GM23338 (cell line): ENCODE results near the gene CHSY1. TPM values are rescaled to one million over a fixed set of nuclear protein-coding genes. Genes with fewer than 3 reads are reported as not detected.

Source experiments
- ATAC-seq: fragments of 200-7000 bp; cut with Tn5 transposase; 3 replicates; pipeline ENCODE4 v1.9.1; 2020
- DNase-seq: peaks from one replicate; pipeline ENCODE4 v3.0.0-alpha.2; 2015; ENCODE audit warnings: low spot score
- H2AFZ ChIP-seq: fragments of 200-600 bp; sonication (generic); 2 replicates; pipeline ENCODE4 v1.8.0; 2016; ENCODE audit warnings: antibody characterized with exemption, mild to moderate bottlenecking, moderate library complexity
- H3F3A ChIP-seq: fragments of 200-600 bp; sonication (generic); replicated peaks from 2 replicates; pipeline ENCODE4 v1.8.0; 2017; ENCODE audit warnings: antibody characterized with exemption, mixed run types, low read depth
- H3K27ac ChIP-seq: fragments of 200-600 bp; sonication (generic); 2 replicates; pipeline ENCODE4 v1.6.1; 2016; ENCODE audit warnings: low read depth
- H3K27me3 ChIP-seq: fragments of 200-600 bp; sonication (generic); 2 replicates; pipeline ENCODE4 v1.8.0; 2016; ENCODE audit warnings: mild to moderate bottlenecking, mixed run types, moderate library complexity; ENCODE audit not compliant: insufficient read depth
- H3K36me3 ChIP-seq: fragments of 200-600 bp; sonication (generic); 2 replicates; pipeline ENCODE4 v1.8.0; 2016; ENCODE audit warnings: mild to moderate bottlenecking; ENCODE audit not compliant: insufficient read depth
- H3K4me1 ChIP-seq: fragments of 200-600 bp; sonication (generic); 2 replicates; pipeline ENCODE4 v1.8.0; 2016; ENCODE audit warnings: mild to moderate bottlenecking, moderate library complexity; ENCODE audit not compliant: insufficient read depth
- H3K4me2 ChIP-seq: fragments of 200-600 bp; sonication (generic); 2 replicates; pipeline ENCODE4 v1.7.1; 2017; ENCODE audit warnings: mixed run types
- H3K4me3 ChIP-seq: fragments of 200-600 bp; sonication (generic); 2 replicates; pipeline ENCODE4 v1.6.1; 2016; ENCODE audit warnings: mixed run types
- H3K79me2 ChIP-seq: fragments of 200-600 bp; sonication (generic); replicated peaks from 2 replicates; pipeline ENCODE4 v1.8.0; 2017; ENCODE audit warnings: mild to moderate bottlenecking; ENCODE audit not compliant: insufficient read depth
- H3K9me2 ChIP-seq: fragments of 200-600 bp; sonication (generic); 2 replicates; pipeline ENCODE4 v1.8.0; 2017; ENCODE audit not compliant: insufficient read depth
- H4K20me1 ChIP-seq: fragments of 200-600 bp; sonication (generic); replicated peaks from 2 replicates; pipeline ENCODE4 v1.8.0; 2017; ENCODE audit warnings: mild to moderate bottlenecking; ENCODE audit not compliant: insufficient read depth
- H3K27ac Mint-ChIP-seq: 2 replicates; pipeline ENCODE4 v1.8.0; 2020; ENCODE audit warnings: inconsistent platforms, mild to moderate bottlenecking, moderate library complexity, mixed read lengths
- H3K27me3 Mint-ChIP-seq: 3 replicates; pipeline ENCODE4 v1.8.0; 2022; ENCODE audit warnings: low read depth, mild to moderate bottlenecking, moderate library complexity, mixed read lengths, inconsistent platforms; ENCODE audit not compliant: insufficient read depth, poor library complexity
- H3K36me3 Mint-ChIP-seq: 3 replicates; pipeline ENCODE4 v1.8.0; 2021; ENCODE audit warnings: low read depth, mild to moderate bottlenecking, inconsistent platforms, moderate library complexity, mixed read lengths
- H3K4me1 Mint-ChIP-seq: 3 replicates; pipeline ENCODE4 v1.8.0; 2020; ENCODE audit warnings: mild to moderate bottlenecking, inconsistent platforms, mixed read lengths
- H3K4me3 Mint-ChIP-seq: 3 replicates; pipeline ENCODE4 v1.8.0; 2021; ENCODE audit warnings: moderate library complexity, mild to moderate bottlenecking, inconsistent platforms, mixed read lengths
- H3K9me3 Mint-ChIP-seq: 3 replicates; pipeline ENCODE4 v1.8.0; 2020; ENCODE audit warnings: moderate library complexity, mild to moderate bottlenecking, inconsistent platforms, mixed read lengths
- CREB1 ChIP-seq: fragments of 250-450 bp; sonication (Bioruptor Pico); IDR thresholded peaks from 2 replicates; pipeline ENCODE4 v1.5.0; 2020; ENCODE audit warnings: low read depth, mild to moderate bottlenecking, moderate library complexity
- EZH2 ChIP-seq: fragments of 200-600 bp; sonication (generic); IDR thresholded peaks from one replicate; pipeline ENCODE4 v1.8.0; 2017; ENCODE audit warnings: antibody characterized with exemption, mild to moderate bottlenecking, low read depth; ENCODE audit not compliant: unreplicated experiment
- EZH2phosphoT487 ChIP-seq: fragments of 200-600 bp; sonication (generic); IDR thresholded peaks from one replicate; pipeline ENCODE4 v1.8.1; 2018; ENCODE audit warnings: antibody characterized with exemption; ENCODE audit not compliant: unreplicated experiment
- JUNB ChIP-seq: IDR thresholded peaks from one replicate; pipeline ENCODE4 v1.6.1; 2016; ENCODE audit warnings: antibody characterized with exemption; ENCODE audit not compliant: unreplicated experiment
- NANOG ChIP-seq: IDR thresholded peaks from 2 replicates; pipeline ENCODE4 v1.6.1; 2016; ENCODE audit warnings: antibody characterized with exemption, borderline replicate concordance
- POLR2AphosphoS5 ChIP-seq: IDR thresholded peaks from 2 replicates; pipeline ENCODE4 v1.6.1; 2016; ENCODE audit warnings: antibody characterized with exemption, low read depth
- STAT1 ChIP-seq: IDR thresholded peaks from one replicate; pipeline ENCODE4 v1.6.1; 2016; ENCODE audit warnings: antibody characterized with exemption; ENCODE audit not compliant: unreplicated experiment
- ZNF114 ChIP-seq: fragments of 250-450 bp; sonication (Bioruptor Pico); IDR thresholded peaks from 2 replicates; pipeline ENCODE4 v1.5.0; 2020; ENCODE audit warnings: mild to moderate bottlenecking, moderate library complexity
- ZNF331 ChIP-seq: fragments of 250-450 bp; sonication (Bioruptor Pico); IDR thresholded peaks from 2 replicates; pipeline ENCODE4 v1.5.0; 2020; ENCODE audit warnings: low read depth, mild to moderate bottlenecking, moderate library complexity
- ZNF462 ChIP-seq: fragments of 250-450 bp; sonication (Bioruptor Pico); IDR thresholded peaks from 2 replicates; pipeline ENCODE4 v1.5.0; 2020; ENCODE audit warnings: mild to moderate bottlenecking, moderate library complexity
- polyA plus RNA-seq: library from polyadenylated mRNA; unstranded; fragments of >200 nt; fragmentation: Nextera tagmentation; extraction: Ambion mirVana; gene quantifications from 2 replicates; pipeline ENCODE4 v1.2.1, GENCODE V29; 2016
- total RNA-seq: library from RNA; depleted of rRNA; stranded (reverse); fragments of >200 nt; shearing (Covaris generic); gene quantifications from 2 replicates; pipeline ENCODE4 v1.2.3, GENCODE V29; 2014
- TF ChIP-seq, protein P1 (sequence below): IDR thresholded peaks from one replicate; pipeline ENCODE4 v1.6.1; 2018; ENCODE audit warnings: antibody characterized with exemption; ENCODE audit not compliant: unreplicated experiment
- TF ChIP-seq, protein P2 (sequence below), 2 experiments: fragments of 200-600 bp in 1 of 2; sonication (generic) in 1 of 2; conservative IDR thresholded peaks; 2 replicates each; pipeline versions ENCODE4 v1.5.1 to v1.6.1; 2016 to 2017; ENCODE audit warnings: antibody characterized with exemption in 2 of 2, low read depth in 2 of 2, mild to moderate bottlenecking in 2 of 2, moderate library complexity in 1 of 2
- TF ChIP-seq, protein P3 (sequence below): IDR thresholded peaks from 2 replicates; pipeline ENCODE4 v1.6.1; 2016; ENCODE audit warnings: antibody characterized with exemption

CHSY1 gene
- total and polyA plus RNA-seq, 2 experiments from 2014 or later, result 9.8 to 47.7 TPM

- Histone ChIP-seq H3K36me3 (peaks cover 13% of the 10 kb centered on the region; the same call in 1 of the 2 replicates), H3K27me3 (no peaks in the 10 kb centered on the region), H3K79me2 (peaks cover 75% of the 10 kb centered on the region), H3K4me2 (peak overlapping the region; percentile 84), H3K27ac (no peak overlapping the region), H4K20me1 (peaks cover 29% of the 10 kb centered on the region), H2AFZ (no peak overlapping the region), H3K4me3 (peak overlapping the region; percentile 96), H3K9me2 (no peaks in the 10 kb centered on the region), H3K4me1 (peaks cover 4% of the 10 kb centered on the region; the same call in 1 of the 2 replicates), H3F3A (no peaks in the 10 kb centered on the region; the same call in 1 of the 2 replicates)
- Mint-ChIP-seq H3K9me3 (no peaks in the 10 kb centered on the region), H3K36me3 (peaks cover 30% of the 10 kb centered on the region), H3K4me3 (peak overlapping the region; percentile 99), H3K4me1 (peaks cover 10% of the 10 kb centered on the region), H3K27me3 (no peaks in the 10 kb centered on the region), H3K27ac (no peak overlapping the region)
- ATAC-seq, result no peak
- TF ChIP-seq JUNB, result no peak
- TF ChIP-seq ZNF331 (CRISPR knock-in tag), result no peak
- TF ChIP-seq, protein P1, sequence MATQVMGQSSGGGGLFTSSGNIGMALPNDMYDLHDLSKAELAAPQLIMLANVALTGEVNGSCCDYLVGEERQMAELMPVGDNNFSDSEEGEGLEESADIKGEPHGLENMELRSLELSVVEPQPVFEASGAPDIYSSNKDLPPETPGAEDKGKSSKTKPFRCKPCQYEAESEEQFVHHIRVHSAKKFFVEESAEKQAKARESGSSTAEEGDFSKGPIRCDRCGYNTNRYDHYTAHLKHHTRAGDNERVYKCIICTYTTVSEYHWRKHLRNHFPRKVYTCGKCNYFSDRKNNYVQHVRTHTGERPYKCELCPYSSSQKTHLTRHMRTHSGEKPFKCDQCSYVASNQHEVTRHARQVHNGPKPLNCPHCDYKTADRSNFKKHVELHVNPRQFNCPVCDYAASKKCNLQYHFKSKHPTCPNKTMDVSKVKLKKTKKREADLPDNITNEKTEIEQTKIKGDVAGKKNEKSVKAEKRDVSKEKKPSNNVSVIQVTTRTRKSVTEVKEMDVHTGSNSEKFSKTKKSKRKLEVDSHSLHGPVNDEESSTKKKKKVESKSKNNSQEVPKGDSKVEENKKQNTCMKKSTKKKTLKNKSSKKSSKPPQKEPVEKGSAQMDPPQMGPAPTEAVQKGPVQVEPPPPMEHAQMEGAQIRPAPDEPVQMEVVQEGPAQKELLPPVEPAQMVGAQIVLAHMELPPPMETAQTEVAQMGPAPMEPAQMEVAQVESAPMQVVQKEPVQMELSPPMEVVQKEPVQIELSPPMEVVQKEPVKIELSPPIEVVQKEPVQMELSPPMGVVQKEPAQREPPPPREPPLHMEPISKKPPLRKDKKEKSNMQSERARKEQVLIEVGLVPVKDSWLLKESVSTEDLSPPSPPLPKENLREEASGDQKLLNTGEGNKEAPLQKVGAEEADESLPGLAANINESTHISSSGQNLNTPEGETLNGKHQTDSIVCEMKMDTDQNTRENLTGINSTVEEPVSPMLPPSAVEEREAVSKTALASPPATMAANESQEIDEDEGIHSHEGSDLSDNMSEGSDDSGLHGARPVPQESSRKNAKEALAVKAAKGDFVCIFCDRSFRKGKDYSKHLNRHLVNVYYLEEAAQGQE, result no peak
- no peak for TF ChIP-seq CREB1
- no peak for TF ChIP-seq STAT1
- no peak for TF ChIP-seq ZNF462 (CRISPR knock-in tag)
- TF ChIP-seq, protein P2, sequence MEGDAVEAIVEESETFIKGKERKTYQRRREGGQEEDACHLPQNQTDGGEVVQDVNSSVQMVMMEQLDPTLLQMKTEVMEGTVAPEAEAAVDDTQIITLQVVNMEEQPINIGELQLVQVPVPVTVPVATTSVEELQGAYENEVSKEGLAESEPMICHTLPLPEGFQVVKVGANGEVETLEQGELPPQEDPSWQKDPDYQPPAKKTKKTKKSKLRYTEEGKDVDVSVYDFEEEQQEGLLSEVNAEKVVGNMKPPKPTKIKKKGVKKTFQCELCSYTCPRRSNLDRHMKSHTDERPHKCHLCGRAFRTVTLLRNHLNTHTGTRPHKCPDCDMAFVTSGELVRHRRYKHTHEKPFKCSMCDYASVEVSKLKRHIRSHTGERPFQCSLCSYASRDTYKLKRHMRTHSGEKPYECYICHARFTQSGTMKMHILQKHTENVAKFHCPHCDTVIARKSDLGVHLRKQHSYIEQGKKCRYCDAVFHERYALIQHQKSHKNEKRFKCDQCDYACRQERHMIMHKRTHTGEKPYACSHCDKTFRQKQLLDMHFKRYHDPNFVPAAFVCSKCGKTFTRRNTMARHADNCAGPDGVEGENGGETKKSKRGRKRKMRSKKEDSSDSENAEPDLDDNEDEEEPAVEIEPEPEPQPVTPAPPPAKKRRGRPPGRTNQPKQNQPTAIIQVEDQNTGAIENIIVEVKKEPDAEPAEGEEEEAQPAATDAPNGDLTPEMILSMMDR (conservative IDR thresholded peaks at IDR 0.05; ENCODE audit: low read depth in 2 of 2), result no peak
- TF ChIP-seq EZH2, result no peak
- no peak for TF ChIP-seq NANOG
- TF ChIP-seq ZNF114 (CRISPR knock-in tag), result no peak
- TF ChIP-seq EZH2phosphoT487, result no peak
- TF ChIP-seq, protein P3, sequence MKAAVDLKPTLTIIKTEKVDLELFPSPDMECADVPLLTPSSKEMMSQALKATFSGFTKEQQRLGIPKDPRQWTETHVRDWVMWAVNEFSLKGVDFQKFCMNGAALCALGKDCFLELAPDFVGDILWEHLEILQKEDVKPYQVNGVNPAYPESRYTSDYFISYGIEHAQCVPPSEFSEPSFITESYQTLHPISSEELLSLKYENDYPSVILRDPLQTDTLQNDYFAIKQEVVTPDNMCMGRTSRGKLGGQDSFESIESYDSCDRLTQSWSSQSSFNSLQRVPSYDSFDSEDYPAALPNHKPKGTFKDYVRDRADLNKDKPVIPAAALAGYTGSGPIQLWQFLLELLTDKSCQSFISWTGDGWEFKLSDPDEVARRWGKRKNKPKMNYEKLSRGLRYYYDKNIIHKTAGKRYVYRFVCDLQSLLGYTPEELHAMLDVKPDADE, result no peak
- TF ChIP-seq POLR2AphosphoS5, result no peak
- DNase-seq, result no peak
Observed at GRCh38 chr15:101293122-101293521, 41.3 kb upstream of the CHSY1 start.
